IMR-90 (cell line): ENCODE data around the gene GAS7. TPM values are rescaled to one million over a fixed set of nuclear protein-coding genes. Genes with fewer than 3 reads are reported as not detected.
A peak's percentile ranks its signal among the peaks of the same experiment; 100 is the strongest.
"Not testable (repeated sequence)": the region's sequence is repeated elsewhere in the genome, so short reads cannot be mapped to it uniquely, and the experiment has no call there.

Experiments
- ATAC-seq: fragments of 200-7000 bp; cut with Tn5 transposase; 2 replicates; pipeline ENCODE4 v1.9.1; 2020; ENCODE audit warnings: low read depth, mild to moderate bottlenecking, moderate library complexity
- BruUV-seq: library from RNA; stranded (reverse); fragments of 400-500 nt; replicated peaks from 2 replicates; lab custom pipeline; 2021; lab: Mats Ljungman, UMichigan
- CTCF ChIA-PET: fragments of 300-600 bp; formaldehyde crosslinking; extraction: SDS; loops from one replicate; lab custom pipeline; 2021; ENCODE audit warnings: antibody characterized with exemption; lab: Yijun Ruan, JAX
- POLR2A ChIA-PET: fragments of 300-600 bp; sonication (Branson Sonifier 250); formaldehyde crosslinking; loops from one replicate; lab custom pipeline; 2022; ENCODE audit warnings: antibody characterized with exemption; ENCODE audit not compliant: unreplicated experiment; lab: Charles Lee
- DNase-seq: peaks from one replicate; pipeline ENCODE4 v3.0.0; 2013
- H2AFZ ChIP-seq: replicated peaks from 2 replicates; pipeline ENCODE3; 2013; ENCODE audit warnings: low read length, mild to moderate bottlenecking; ENCODE audit not compliant: poor library complexity
- H2AK5ac ChIP-seq: 2 replicates; pipeline ENCODE4 v1.6.1; 2013; ENCODE audit warnings: low read depth, low read length, inconsistent platforms
- H2AK9ac ChIP-seq: replicated peaks from 2 replicates; pipeline ENCODE3; 2013; ENCODE audit warnings: mild to moderate bottlenecking, low read depth, low read length, moderate library complexity; ENCODE audit not compliant: poor library complexity
- H2BK120ac ChIP-seq: 2 replicates; pipeline ENCODE4 v1.6.1; 2013; ENCODE audit warnings: low read depth, low read length, inconsistent platforms
- H2BK15ac ChIP-seq: 3 replicates; pipeline ENCODE4 v1.6.1; 2013; ENCODE audit warnings: low read depth, low read length, inconsistent platforms
- H2BK20ac ChIP-seq: 2 replicates; pipeline ENCODE4 v1.6.1; 2013; ENCODE audit warnings: low read depth, mild to moderate bottlenecking, inconsistent platforms, low read length, moderate library complexity
- H2BK5ac ChIP-seq: 2 replicates; pipeline ENCODE4 v1.6.1; 2013; ENCODE audit warnings: mild to moderate bottlenecking, low read depth, low read length, inconsistent platforms; ENCODE audit not compliant: poor library complexity, severe bottlenecking
- H3K14ac ChIP-seq: replicated peaks from 2 replicates; pipeline ENCODE4 v1.6.1; 2013; ENCODE audit warnings: low read depth, low read length, inconsistent platforms
- H3K18ac ChIP-seq: 2 replicates; pipeline ENCODE4 v1.6.1; 2013; ENCODE audit warnings: low read depth, low read length, control low read depth
- H3K23ac ChIP-seq: 2 replicates; pipeline ENCODE4 v1.6.1; 2013; ENCODE audit warnings: low read depth, low read length, inconsistent platforms
- H3K27ac ChIP-seq: 2 replicates; pipeline ENCODE4 v1.5.1; 2013; ENCODE audit warnings: mild to moderate bottlenecking, control low read depth, low read length; ENCODE audit not compliant: insufficient read depth
- H3K27me3 ChIP-seq: 2 replicates; pipeline ENCODE4 v1.6.1; 2013; ENCODE audit warnings: low read length; ENCODE audit not compliant: control insufficient read depth, insufficient read depth
- H3K36me3 ChIP-seq: 2 replicates; pipeline ENCODE4 v1.6.1; 2013; ENCODE audit warnings: low read length, mixed read lengths; ENCODE audit not compliant: control insufficient read depth, insufficient read depth
- H3K4ac ChIP-seq: 2 replicates; pipeline ENCODE4 v1.6.1; 2013; ENCODE audit warnings: low read depth, low read length, inconsistent platforms
- H3K4me1 ChIP-seq: 2 replicates; pipeline ENCODE4 v1.6.1; 2013; ENCODE audit warnings: low read length, mixed read lengths; ENCODE audit not compliant: control insufficient read depth, insufficient read depth
- H3K4me2 ChIP-seq: 2 replicates; pipeline ENCODE4 v1.6.1; 2013; ENCODE audit warnings: low read depth, mild to moderate bottlenecking, control low read depth, low read length, moderate library complexity
- H3K4me3 ChIP-seq: 2 replicates; pipeline ENCODE4 v1.5.1; 2013; ENCODE audit warnings: low read depth, mild to moderate bottlenecking, control low read depth, low read length, moderate library complexity; ENCODE audit not compliant: insufficient read depth
- H3K56ac ChIP-seq: 2 replicates; pipeline ENCODE4 v1.6.1; 2013; ENCODE audit warnings: low read length, inconsistent platforms; ENCODE audit not compliant: insufficient read depth; ENCODE audit errors: extremely low read depth
- H3K79me1 ChIP-seq, 2 experiments: 2 replicates each; pipeline ENCODE4 v1.6.1; 2013; ENCODE audit warnings: low read length in 2 of 2, inconsistent platforms in 1 of 2, low read depth in 1 of 2
- H3K9ac ChIP-seq: 2 replicates; pipeline ENCODE4 v1.6.1; 2013; ENCODE audit warnings: low read depth, low read length, control low read depth
- H3K9me1 ChIP-seq: 2 replicates; pipeline ENCODE4 v1.6.1; 2013; ENCODE audit warnings: low read length, inconsistent platforms; ENCODE audit not compliant: insufficient read depth
- H3K9me3 ChIP-seq: 2 replicates; pipeline ENCODE4 v1.6.1; 2013; ENCODE audit warnings: low read length; ENCODE audit not compliant: control insufficient read depth, insufficient read depth
- H4K20me1 ChIP-seq: 2 replicates; pipeline ENCODE4 v1.6.1; 2013; ENCODE audit warnings: low read length, inconsistent platforms; ENCODE audit not compliant: insufficient read depth
- H4K5ac ChIP-seq: 2 replicates; pipeline ENCODE4 v1.6.1; 2013; ENCODE audit warnings: mild to moderate bottlenecking, low read depth, low read length, control low read depth
- H4K8ac ChIP-seq, 2 experiments: 2 replicates each; pipeline ENCODE4 v1.6.1; 2013; ENCODE audit warnings: low read depth in 2 of 2, low read length in 2 of 2, control low read depth in 1 of 2, inconsistent platforms in 1 of 2
- H4K91ac ChIP-seq: 2 replicates; pipeline ENCODE4 v1.6.1; 2013; ENCODE audit warnings: low read depth, low read length, inconsistent platforms; ENCODE audit not compliant: insufficient read depth
- BHLHE40 ChIP-seq: fragments of 150-350 bp; IDR thresholded peaks from 2 replicates; pipeline ENCODE4 v1.6.1; 2016; ENCODE audit warnings: mild to moderate bottlenecking, low read depth, low read length
- CEBPB ChIP-seq: IDR thresholded peaks from 2 replicates; pipeline ENCODE4 v1.6.1; 2012; ENCODE audit warnings: low read depth, low read length, improper control_type of control experiment
- CHD1 ChIP-seq: IDR thresholded peaks from 2 replicates; pipeline ENCODE4 v1.6.1; 2012; ENCODE audit warnings: low read depth, low read length, improper control_type of control experiment
- CTCF ChIP-seq: conservative IDR thresholded peaks from 2 replicates; pipeline ENCODE4 v1.5.1; 2012; ENCODE audit warnings: mild to moderate bottlenecking, low read depth, low read length, improper control_type of control experiment
- MAZ ChIP-seq: IDR thresholded peaks from 2 replicates; pipeline ENCODE4 v1.6.1; 2012; ENCODE audit warnings: low read depth, mild to moderate bottlenecking, low read length, improper control_type of control experiment, moderate library complexity, borderline replicate concordance
- NFE2L2 ChIP-seq: fragments of 150-350 bp; IDR thresholded peaks from 2 replicates; pipeline ENCODE4 v1.6.1; 2016; ENCODE audit warnings: low read depth, mild to moderate bottlenecking, low read length
- POLR2A ChIP-seq: IDR thresholded peaks from 2 replicates; pipeline ENCODE4 v1.6.1; 2012; ENCODE audit warnings: mild to moderate bottlenecking, low read depth, low read length
- RCOR1 ChIP-seq: IDR thresholded peaks from 2 replicates; pipeline ENCODE4 v1.6.1; 2012; ENCODE audit warnings: mild to moderate bottlenecking, low read length, improper control_type of control experiment; ENCODE audit not compliant: insufficient replicate concordance
- WGBS, 2 experiments: methylation state at CpG; one replicate each; pipeline versions ENCODE4 v1.1.5 to v1.1.7; 2013; ENCODE audit warnings: missing lambda C conversion rate in 2 of 2; ENCODE audit not compliant: insufficient read length in 1 of 2; ENCODE audit errors: extremely low coverage in 2 of 2; 5-methylcytosine and 5-hydroxymethylcytosine counted together
- dilution Hi-C: fragments of 300-500 bp; cut with HindIII; formaldehyde crosslinking; loops from one replicate; pipeline ENCODE4 v1.14.3; 2018; ENCODE audit warnings: low sequenced_read_pairs; ENCODE audit not compliant: unreplicated experiment
- in situ Hi-C: fragments of 300-500 bp; cut with MboI; formaldehyde crosslinking; loops from 3 replicates; pipeline ENCODE4 v1.14.3; 2019; ENCODE audit warnings: low sequenced_read_pairs, inconsistent platforms, mixed read lengths
- intact Hi-C: fragments of 100-400 bp; cut with micrococcal nuclease; formaldehyde crosslinking; loops from 2 replicates; pipeline ENCODE4 v1.10.0; 2022
- polyA plus RNA-seq, 3 experiments: library from polyadenylated mRNA; depleted of rRNA; stranded (reverse); fragments of >200 nt; gene quantifications; 2 replicates each; pipeline ENCODE4 v1.2.3, GENCODE V29; 2012; ENCODE audit warnings: low replicate concordance in 1 of 3
- total RNA-seq: library from RNA; depleted of rRNA; stranded (reverse); fragments of >200 nt; gene quantifications from 2 replicates; pipeline ENCODE4 v1.2.3, GENCODE V29; 2012

The GAS7 gene
- total and polyA plus RNA-seq, 2 of the 4 experiments (the other 2 are of a cell fraction): 4.6 to 5.0 TPM

GRCh38 chr17:10096596-10096995 lies 101.8 kb downstream of the GAS7 start:
- no peak overlapping the region for H4K8ac ChIP-seq
- WGBS, 2 experiments: 87% methylated on average over 7 of the region's 8 CpGs; no CpG with 5 or more reads in 1 of the 2 experiments
- no peaks in the 10 kb centered on the region for H3K36me3 ChIP-seq
- CTCF ChIA-PET: no interaction called here
- no peak overlapping the region for H3K4me2 ChIP-seq
- no peak overlapping the region for H3K18ac ChIP-seq
- dilution Hi-C loops: no loop called here
- no peak overlapping the region for H3K27ac ChIP-seq
- in situ Hi-C loops: no loop called here
- no peak for DNase-seq
- intact Hi-C loops: no loop called here
- no peak overlapping the region for H2BK120ac ChIP-seq
- H3K4me3 ChIP-seq: no peak overlapping the region
- peaks cover 9% of the 10 kb centered on the region for H3K9me1 ChIP-seq
- no peak overlapping the region; the same call in 1 of the 2 replicates for H4K91ac ChIP-seq
- H3K56ac ChIP-seq: no peak overlapping the region
- POLR2A ChIA-PET: no interaction called here
- no peaks in the 10 kb centered on the region for H3K27me3 ChIP-seq
- no peak for ATAC-seq
- H3K79me1 ChIP-seq: peaks cover 4 to 7% of the 10 kb centered on the region in 2 experiments; a peak in 2 of 4 replicates
- H3K4ac ChIP-seq: no peak overlapping the region; the same call in 1 of the 2 replicates
- no peak overlapping the region for H2BK5ac ChIP-seq
- H4K5ac ChIP-seq: no peak overlapping the region
- H2AK9ac ChIP-seq: no peak overlapping the region
- H2BK15ac ChIP-seq: no peak overlapping the region
- H3K4me1 ChIP-seq: peaks cover 14% of the 10 kb centered on the region
- no peak overlapping the region for H2AFZ ChIP-seq
- no peak overlapping the region for H3K9ac ChIP-seq
- H2AK5ac ChIP-seq: no peak overlapping the region
- H3K23ac ChIP-seq: no peak overlapping the region
- TF ChIP-seq BHLHE40 (no peak), CTCF (no peak), CHD1 (no peak), MAZ (no peak), RCOR1 (no peak), NFE2L2 (no peak), POLR2A (no peak), CEBPB (no peak)
- peaks cover 8% of the 10 kb centered on the region for H3K9me3 ChIP-seq
- H4K20me1 ChIP-seq: no peaks in the 10 kb centered on the region
- no TSS peak for BruUV-seq
- H2BK20ac ChIP-seq: no peak overlapping the region
- no peak overlapping the region for H3K14ac ChIP-seq

GRCh38 chr17:10095295-10095694 lies 103.1 kb downstream of the GAS7 start:
- H2AFZ ChIP-seq, H3K9ac ChIP-seq, H3K36me3 ChIP-seq, H4K20me1 ChIP-seq, H3K9me3 ChIP-seq, BruUV-seq, H3K4me2 ChIP-seq, H2BK5ac ChIP-seq, H4K91ac ChIP-seq, POLR2A ChIA-PET, H2BK120ac ChIP-seq, in situ Hi-C loops, H3K56ac ChIP-seq, H3K14ac ChIP-seq, intact Hi-C loops, H3K23ac ChIP-seq, H3K4ac ChIP-seq, H2BK20ac ChIP-seq, H3K9me1 ChIP-seq, H2AK9ac ChIP-seq, H3K27ac ChIP-seq, H3K18ac ChIP-seq, H3K4me3 ChIP-seq, H4K5ac ChIP-seq, dilution Hi-C loops, H2AK5ac ChIP-seq, H2BK15ac ChIP-seq, CTCF ChIA-PET, H3K27me3 ChIP-seq, H3K79me1 ChIP-seq, H4K8ac ChIP-seq: not testable (repeated sequence)
- DNase-seq (peak; percentile 63), ATAC-seq (peak; percentile 60)
- WGBS, 2 experiments: no CpG with 5 or more reads among the region's 8 CpGs
- peaks cover 18% of the 10 kb centered on the region for H3K4me1 ChIP-seq
